ENCODE data around the gene ITPKA.

The ITPKA gene

GRCh38 chr15:41494190-41494921, 682 bp downstream of the ITPKA start:
- DNase-seq (ENCODE audit: extremely low spot score), result peak; percentile 60
- CTCF ChIA-PET, result interaction anchor here (1.2 to 3.2 kb wide), 2 partner anchors 11 to 28 kb away, joined by 3 to 10 read pairs; no protein-coding TSS in a partner anchor
- no peak for TF ChIP-seq CTCF (IDR thresholded peaks at IDR 0.05; ENCODE audit: control extremely low read depth, extremely low read depth, low read depth, missing control alignments)
- POLR2A ChIA-PET, result interaction anchor here (0.6 to 0.9 kb wide), 3 partner anchors 10 to 102 kb away, joined by 4 to 6 read pairs (median 5); no protein-coding TSS in a partner anchor

- no peak for TF ChIP-seq CTCF (IDR thresholded peaks at IDR 0.05; ENCODE audit: control extremely low read depth, extremely low read depth, low read depth, missing control alignments)
- POLR2A ChIA-PET, result interaction anchor here (0.6 kb wide), 1 partner anchor 17 kb away, joined by 5 read pairs; no protein-coding TSS in a partner anchor
- CTCF ChIA-PET, result interaction anchor here (1.2 to 3.2 kb wide), 3 partner anchors 10 to 29 kb away, joined by 3 to 10 read pairs (median 7); no protein-coding TSS in a partner anchor
- peak; percentile 62 for DNase-seq (ENCODE audit: extremely low spot score)
Measured at GRCh38 chr15:41494922-41495735, 1.5 kb downstream of the ITPKA start.

GRCh38 chr15:41495736-41496599, 2.3 kb downstream of the ITPKA start:
- no peak for TF ChIP-seq CTCF (IDR thresholded peaks at IDR 0.05; ENCODE audit: control extremely low read depth, extremely low read depth, low read depth, missing control alignments)
- DNase-seq (ENCODE audit: extremely low spot score), result no peak
- POLR2A ChIA-PET, result no interaction called here
- CTCF ChIA-PET, result interaction anchor here (1.2 to 2.3 kb wide), 3 partner anchors 11 to 30 kb away, joined by 3 to 7 read pairs (median 3); partner anchors contain the start of gene LTK

- CTCF ChIA-PET, result interaction anchor here (1.0 to 1.8 kb wide), 3 partner anchors 9 to 33 kb away, joined by 3 to 5 read pairs (median 3); no protein-coding TSS in a partner anchor
- POLR2A ChIA-PET, result no interaction called here
- no peak for DNase-seq (ENCODE audit: extremely low spot score)
- TF ChIP-seq CTCF (IDR thresholded peaks at IDR 0.05; ENCODE audit: control extremely low read depth, extremely low read depth, low read depth, missing control alignments), result no peak
Measured at GRCh38 chr15:41498657-41499056, 5.0 kb downstream of the ITPKA start.

- no peak for TF ChIP-seq CTCF (IDR thresholded peaks at IDR 0.05; ENCODE audit: control extremely low read depth, extremely low read depth, low read depth, missing control alignments)
- DNase-seq (ENCODE audit: extremely low spot score), result no peak
- ChIA-PET POLR2A (no interaction called here), CTCF (interaction anchor here (1.0 to 1.8 kb wide), 4 partner anchors 8 to 33 kb away, joined by 3 to 5 read pairs (median 4); no protein-coding TSS in a partner anchor)
Measured at GRCh38 chr15:41499109-41499851, 5.6 kb downstream of the ITPKA start.
